ENCODE data around the gene RAP1GAP2.
"Not testable (repeated sequence)": the region's sequence is repeated elsewhere in the genome, so short reads cannot be mapped to it uniquely, and the experiment has no call there.

RAP1GAP2 gene

DNA sequence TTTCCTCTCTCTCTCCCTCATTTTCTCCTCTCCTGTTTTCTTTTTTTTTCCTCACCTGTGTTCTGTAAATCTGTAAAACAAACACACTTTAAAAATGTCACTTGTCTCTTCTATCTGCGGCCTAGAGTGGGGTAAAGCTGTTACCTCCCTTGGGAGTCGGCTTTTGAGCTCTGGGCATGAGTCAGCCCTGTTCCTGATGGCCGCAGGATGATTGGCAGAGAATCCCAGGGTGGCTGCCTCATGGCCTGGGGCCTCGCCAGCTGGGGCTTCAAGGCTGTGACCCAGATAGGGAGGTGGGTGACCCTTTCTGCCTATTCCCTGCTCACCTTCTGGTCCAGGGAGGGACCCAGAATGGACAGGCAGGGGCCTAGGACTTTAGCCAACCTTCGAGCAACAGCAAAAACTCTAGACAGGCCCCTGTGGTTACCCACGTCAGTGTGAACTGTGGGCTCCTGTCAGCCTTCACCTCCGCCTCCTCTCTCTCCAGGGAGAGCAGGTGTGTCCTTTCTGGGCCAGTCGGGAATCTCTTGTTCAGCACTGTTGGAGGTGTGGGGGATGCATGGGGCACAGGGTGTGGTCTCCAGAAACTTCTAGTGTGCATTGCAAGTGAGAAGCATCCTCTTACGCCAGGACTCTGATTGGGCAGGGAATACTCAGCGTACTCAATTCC is 87.4 kb downstream of the RAP1GAP2 start:
- DNase-seq (ENCODE audit: low spot score): no peak

DNA sequence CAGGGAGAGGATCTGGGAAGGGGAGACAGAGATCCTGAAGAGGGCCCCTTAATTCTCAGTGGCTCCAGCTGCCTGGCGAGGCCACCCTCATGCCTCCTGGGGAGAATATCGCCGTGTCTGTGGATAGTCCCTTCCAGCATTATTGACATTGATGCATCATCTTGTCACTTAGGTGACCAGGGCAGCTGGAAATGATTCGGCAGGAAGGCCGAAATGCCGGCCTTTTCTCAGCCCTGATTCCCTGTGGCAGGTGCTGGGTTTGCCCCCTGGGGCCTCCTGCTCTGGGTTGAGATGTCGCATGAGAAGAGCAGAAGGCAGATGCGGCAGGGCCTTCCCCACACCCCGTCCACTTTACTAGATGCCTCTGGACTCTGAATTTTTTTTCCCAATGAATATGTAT is 89.5 kb downstream of the RAP1GAP2 start:
- DNase-seq (ENCODE audit: low spot score): no peak

DNA sequence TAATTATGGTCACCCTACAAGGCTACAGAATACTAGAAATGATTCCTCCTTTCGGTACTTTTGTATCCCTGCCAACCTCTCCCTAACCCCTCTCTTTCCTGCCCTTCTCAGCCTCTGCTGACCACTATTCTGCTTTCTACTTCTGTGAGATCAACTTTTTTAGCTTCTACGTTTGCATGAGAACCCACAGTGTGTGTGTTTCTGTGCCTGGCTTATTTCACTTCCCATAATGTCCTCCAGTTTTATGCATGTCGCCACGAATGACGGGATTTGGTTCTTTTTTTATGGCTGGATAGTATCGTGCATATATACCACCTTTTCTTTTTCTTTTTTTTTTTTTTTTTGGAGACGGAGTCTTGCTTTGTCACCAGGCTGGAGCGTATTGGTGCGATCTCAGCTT is 92.1 kb downstream of the RAP1GAP2 start:
- DNase-seq (ENCODE audit: low spot score): no peak

- DNase-seq (ENCODE audit: low spot score): no peak
These were observed 93.0 kb downstream of the RAP1GAP2 start for GRCh38 chr17:2889256-2889655.

DNA sequence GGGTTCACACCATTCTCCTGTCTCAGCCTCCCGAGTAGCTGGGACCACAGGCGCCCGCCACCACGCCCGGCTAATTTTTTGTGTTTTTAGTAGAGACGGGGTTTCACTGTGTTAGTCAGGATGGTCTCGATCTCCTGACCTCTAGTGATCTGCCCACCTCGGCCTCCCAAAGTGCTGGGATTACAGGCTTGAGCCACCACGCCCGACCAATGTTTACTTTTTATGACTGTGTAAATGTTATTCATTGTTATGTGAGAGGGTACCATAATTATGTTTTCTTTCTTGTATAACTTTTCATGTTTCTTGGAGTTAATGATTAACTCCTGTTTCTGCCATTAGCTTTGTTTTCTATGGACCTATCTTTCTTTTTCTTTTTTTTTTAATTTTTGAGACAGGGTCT is 94.5 kb downstream of the RAP1GAP2 start:
- DNase-seq (ENCODE audit: low spot score): not testable (repeated sequence)

- peak; percentile 47 for DNase-seq (ENCODE audit: low spot score)
These were observed 96.2 kb downstream of the RAP1GAP2 start for GRCh38 chr17:2892305-2892971.

DNA sequence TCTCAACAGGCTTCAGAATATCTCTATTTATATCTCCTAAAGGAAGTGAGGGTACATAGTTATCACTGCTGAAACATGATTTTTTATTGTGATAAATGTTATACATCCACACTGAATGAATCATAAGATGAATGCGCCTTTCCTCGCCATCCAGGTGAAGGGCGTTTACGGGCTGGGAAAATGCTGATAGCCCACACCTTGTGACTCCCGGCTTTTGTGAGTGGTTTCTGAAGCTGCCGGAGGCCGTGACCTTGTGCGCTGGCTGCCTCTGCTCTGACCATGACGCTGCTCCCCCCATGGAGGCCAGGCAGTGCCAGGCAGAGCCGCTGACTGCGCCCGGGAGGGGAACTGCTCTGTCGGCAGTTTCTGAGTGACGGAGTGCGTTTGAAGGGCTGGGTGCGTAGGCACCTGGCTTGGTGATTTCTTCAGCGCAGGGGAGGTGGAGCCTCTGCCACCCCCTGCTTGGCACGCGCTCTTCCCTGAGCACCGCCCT is 97.2 kb downstream of the RAP1GAP2 start:
- DNase-seq (ENCODE audit: low spot score): no peak

DNA sequence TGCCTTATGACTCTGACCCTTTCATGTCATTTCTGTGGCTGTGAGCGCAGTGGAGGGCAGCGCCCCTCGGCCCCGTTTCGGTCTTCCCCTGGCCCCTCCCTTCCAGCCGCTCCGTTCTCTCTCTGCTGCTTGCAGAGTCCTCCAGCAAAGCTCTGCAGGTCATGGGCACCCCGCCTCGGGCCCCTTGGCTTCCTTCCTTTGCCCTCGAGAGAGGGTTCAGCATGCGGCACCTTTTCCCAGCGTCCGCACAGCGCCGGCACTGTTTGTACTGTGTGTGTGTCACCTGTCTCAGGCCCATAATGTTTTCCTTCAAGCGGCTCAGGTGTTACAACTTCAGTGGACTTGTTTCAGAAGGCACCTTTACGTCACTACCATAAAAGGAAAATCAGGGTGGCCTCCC is 98.5 kb downstream of the RAP1GAP2 start:
- no peak for DNase-seq (ENCODE audit: low spot score)

DNA sequence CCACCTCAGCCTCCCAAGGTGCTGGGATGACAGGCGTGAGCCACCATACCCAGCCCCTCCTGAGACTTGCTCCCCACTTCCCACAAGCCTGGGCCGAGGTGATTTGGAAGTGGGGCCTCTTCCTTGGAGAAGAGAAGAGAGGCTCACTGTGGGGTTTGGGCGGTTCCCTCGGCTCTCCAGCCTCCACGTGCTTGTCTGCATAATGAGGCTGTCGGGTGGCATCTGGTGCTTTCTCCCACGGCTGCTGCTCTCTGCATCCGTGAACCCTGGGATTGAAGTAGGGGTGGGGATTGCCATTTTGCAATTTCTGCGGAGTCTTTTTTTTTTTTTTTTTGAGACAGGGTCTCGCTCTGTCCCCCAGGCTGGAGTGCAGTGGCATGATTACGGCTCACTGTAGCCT is 101.4 kb downstream of the RAP1GAP2 start:
- DNase-seq (ENCODE audit: low spot score): no peak

GRCh38 chr17:2898255-2898926 is 102.2 kb downstream of the RAP1GAP2 start:
- no peak for DNase-seq (ENCODE audit: low spot score)

- DNase-seq (ENCODE audit: low spot score): no peak
These were observed 103.7 kb downstream of the RAP1GAP2 start for GRCh38 chr17:2899906-2900305.

DNA sequence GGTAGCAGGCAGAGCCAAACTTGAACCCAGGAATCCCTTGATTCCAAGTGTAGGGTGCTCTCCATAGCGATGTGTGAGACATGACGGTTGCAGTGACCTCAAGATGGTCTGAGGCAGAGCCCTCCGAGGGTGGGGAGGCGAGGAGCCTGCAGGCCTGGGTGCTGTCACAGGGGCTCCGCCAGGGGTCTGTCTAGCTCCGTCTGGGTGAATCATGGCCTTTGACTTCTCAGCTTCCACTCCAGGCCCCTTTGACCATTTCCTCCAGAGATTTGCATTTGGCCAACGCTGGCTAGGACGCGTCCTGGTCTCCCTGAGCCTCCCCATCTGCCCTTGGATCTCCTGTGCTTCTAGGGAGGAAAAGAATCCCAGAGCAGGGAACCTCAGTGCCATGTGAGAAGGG is 104.6 kb downstream of the RAP1GAP2 start:
- DNase-seq (ENCODE audit: low spot score): no peak

DNA sequence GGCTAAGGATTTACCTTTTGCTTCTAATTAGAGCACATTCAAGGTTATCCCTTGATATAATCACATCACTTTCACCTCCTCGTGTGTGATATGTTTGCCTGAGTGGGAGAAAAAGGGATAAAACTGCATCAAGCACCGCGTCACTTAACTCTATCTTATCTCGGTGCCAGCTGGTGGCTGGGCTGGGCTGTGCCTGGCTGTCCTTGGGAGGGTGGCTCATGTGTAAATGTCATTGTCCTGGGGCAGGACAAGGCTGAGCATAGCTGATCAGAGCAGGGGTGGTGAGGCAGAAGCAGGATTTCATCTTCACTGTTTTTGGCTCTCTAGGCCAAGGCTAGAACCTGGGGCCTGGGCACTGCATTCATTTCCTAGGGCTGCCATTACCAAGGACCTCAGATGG is 105.3 kb downstream of the RAP1GAP2 start:
- no peak for DNase-seq (ENCODE audit: low spot score)

- DNase-seq (ENCODE audit: low spot score): no peak
These were observed 106.3 kb downstream of the RAP1GAP2 start for GRCh38 chr17:2902546-2902945.

DNA sequence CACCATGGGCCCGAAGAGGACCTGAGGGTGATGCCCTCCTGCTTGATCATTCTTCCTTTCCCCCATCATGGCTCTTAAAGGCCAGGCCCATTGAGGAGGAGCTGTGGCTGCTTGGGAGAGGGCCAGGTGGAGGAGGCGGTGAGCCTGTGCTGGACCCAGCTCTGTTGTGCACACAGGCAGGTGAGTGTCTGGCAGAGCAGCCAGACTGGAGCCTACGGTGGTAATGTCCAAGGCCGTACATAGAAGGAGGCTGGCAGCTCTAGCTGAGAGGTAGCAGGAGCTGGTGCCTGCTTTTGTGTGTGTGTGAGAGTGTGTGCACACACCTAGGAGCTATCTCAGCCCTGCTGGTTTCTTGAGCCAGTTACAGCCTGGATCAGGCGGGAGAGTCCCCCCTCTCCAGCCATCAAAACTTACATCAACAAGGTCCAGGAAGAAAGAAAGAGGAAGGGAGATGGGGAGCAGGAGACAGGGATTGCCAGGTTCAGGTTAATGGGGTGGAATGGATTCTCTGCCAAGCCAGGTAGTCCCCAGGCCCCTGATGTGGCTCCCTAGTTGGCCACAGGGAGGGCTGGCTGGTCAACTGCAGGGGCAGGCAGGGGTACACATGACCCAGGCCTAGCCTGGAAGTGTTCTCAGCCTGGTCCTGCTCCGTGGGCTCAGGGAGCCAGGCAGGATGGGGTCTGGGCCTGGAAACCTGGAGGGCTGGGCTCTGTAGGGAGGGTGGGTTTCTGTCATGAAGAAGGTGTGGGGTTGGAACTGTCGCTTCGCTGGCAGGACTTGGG is 107.1 kb downstream of the RAP1GAP2 start:
- no peak for DNase-seq (ENCODE audit: low spot score)

DNA sequence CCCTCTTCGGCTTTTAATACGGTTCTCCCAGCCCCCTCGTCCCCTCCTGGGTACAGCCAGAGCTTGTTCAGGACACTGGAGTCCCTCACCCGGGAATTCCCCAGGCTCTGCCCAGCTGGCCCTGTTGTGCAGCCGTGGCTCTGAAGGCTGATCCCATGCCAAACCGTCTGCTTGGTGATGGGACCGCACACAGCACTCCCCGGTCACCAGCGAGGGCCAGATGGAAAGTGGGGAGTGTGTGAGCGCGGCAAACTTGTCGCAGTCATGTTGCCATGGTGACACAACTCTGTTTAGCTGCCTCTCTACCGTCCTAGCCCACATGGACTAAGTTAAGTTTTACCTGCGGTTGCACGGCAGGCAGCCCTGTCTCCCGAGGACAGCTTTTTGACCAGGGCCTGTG is 107.9 kb downstream of the RAP1GAP2 start:
- no peak for DNase-seq (ENCODE audit: low spot score)

GRCh38 chr17:2905269-2905668 is 109.0 kb downstream of the RAP1GAP2 start:
- DNase-seq (ENCODE audit: low spot score): no peak

DNA sequence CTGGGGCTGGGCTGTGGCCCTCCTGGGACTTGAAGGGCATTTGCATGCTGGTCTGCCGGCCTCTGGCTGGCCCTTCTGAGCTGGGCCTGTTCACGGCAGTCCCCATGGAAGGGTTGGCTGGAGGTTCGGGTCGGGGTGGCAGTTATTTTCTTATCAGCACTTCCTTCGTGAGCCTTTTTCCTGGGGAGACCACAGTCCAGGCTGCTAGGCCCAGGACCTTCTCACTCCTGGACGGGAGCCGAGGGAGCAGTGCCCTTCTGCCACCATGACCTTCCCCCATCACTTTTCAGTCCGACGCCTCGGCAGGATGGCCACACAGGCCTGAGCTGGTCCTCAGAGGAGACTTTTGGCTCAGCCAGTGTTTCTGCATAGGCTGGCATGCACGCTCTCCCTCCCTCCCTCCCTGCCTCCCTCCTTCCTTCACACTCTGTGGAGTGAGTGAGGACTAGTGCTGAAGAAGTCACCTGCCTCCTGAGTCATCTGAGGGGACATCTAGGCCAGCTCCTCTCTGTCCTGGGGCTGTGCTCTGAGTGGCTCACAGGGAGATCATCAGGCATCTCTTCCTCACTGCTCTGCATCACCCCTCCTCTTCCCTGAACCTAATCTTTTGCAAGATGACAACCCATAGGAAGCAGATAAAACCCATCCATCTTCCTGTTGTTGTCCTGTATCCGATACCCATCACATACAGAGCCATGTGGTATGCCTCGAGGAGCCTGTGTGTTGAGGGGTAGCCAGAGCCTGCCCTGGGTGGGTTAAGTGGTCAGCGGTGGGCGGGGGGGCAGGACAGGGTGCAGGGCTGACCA is 109.7 kb downstream of the RAP1GAP2 start:
- no peak for DNase-seq (ENCODE audit: low spot score)

DNA sequence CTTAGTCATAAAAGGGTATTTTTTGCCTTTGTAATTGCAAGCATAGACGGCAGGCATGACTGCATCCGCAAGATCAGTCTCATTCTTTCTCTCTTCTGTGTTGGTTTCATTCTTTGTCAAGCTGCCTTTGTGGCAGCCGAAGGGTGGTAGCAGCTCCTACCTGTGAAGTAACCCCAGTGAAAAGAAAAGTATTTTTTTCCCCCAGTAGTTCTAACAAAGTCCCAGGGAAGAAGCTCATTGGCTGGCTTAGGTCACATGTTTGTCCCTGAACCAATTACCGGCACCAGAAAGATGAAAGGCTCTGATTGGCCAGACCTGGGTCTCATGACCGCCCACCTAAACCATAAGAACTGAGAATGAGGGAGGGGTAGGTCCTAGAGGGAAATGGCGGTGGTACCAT is 110.7 kb downstream of the RAP1GAP2 start:
- no peak for DNase-seq (ENCODE audit: low spot score)

- DNase-seq (ENCODE audit: low spot score): no peak
These were observed 113.1 kb downstream of the RAP1GAP2 start for GRCh38 chr17:2909175-2909845.

GRCh38 chr17:2909846-2910234 is 113.6 kb downstream of the RAP1GAP2 start:
- DNase-seq (ENCODE audit: low spot score): no peak
